GM12865 (cell line): Measurements from ENCODE around the gene ADCYAP1.
"Not testable (repeated sequence)": the region's sequence is repeated elsewhere in the genome, so short reads cannot be mapped to it uniquely, and the experiment has no call there.

ENCODE experiments used
- DNase-seq: peaks from one replicate; pipeline ENCODE4 v3.0.0; 2010; ENCODE audit warnings: low read depth
- H3K4me3 ChIP-seq: 2 replicates; pipeline ENCODE4 v1.5.1; 2011; ENCODE audit warnings: mild to moderate bottlenecking, low read depth, low read length, control low read depth
- CTCF ChIP-seq: IDR thresholded peaks from 2 replicates; pipeline ENCODE4 v1.5.1; 2011; ENCODE audit warnings: low read length, control low read depth, low read depth, inconsistent platforms; ENCODE audit not compliant: insufficient read depth; ENCODE audit errors: missing control alignments

Gene ADCYAP1

GRCh38 chr18:904218-905090 is at the start of gene ADCYAP1:
Gene ADCYAP1 (plus strand): TSS chr18:904871. CDS start chr18:905387, 516 bp downstream.
- no peak for DNase-seq
- no peak within 1 kb of the TSS for H3K4me3 ChIP-seq
- no peak for TF ChIP-seq CTCF

GRCh38 chr18:857986-858385 is 46.7 kb upstream of the ADCYAP1 start:
- no peak overlapping the region for H3K4me3 ChIP-seq
- no peak for DNase-seq
- TF ChIP-seq CTCF, result no peak

- peak; percentile 97 for TF ChIP-seq CTCF
- no peak overlapping the region for H3K4me3 ChIP-seq
- peak; percentile 71 for DNase-seq
Observed at GRCh38 chr18:864872-865273, 39.8 kb upstream of the ADCYAP1 start.

GRCh38 chr18:867257-867656 is 37.4 kb upstream of the ADCYAP1 start:
- DNase-seq, result no peak
- no peak for TF ChIP-seq CTCF
- H3K4me3 ChIP-seq, result no peak overlapping the region

- not testable (repeated sequence) for H3K4me3 ChIP-seq
Observed at GRCh38 chr18:873426-873825, 31.2 kb upstream of the ADCYAP1 start.

GRCh38 chr18:875912-876311 is 28.8 kb upstream of the ADCYAP1 start:
- H3K4me3 ChIP-seq, result no peak overlapping the region
- no peak for DNase-seq
- TF ChIP-seq CTCF, result no peak

More at GRCh38 chr18:873426-873825, 31.2 kb upstream of the ADCYAP1 start:
- DNase-seq, result not testable (repeated sequence)

GRCh38 chr18:877238-877637 is 27.4 kb upstream of the ADCYAP1 start:
- no peak for DNase-seq
- TF ChIP-seq CTCF, result no peak
- no peak overlapping the region for H3K4me3 ChIP-seq
